Ascending aorta (tissue), 2 donors: ENCODE data around the gene THYN1. TPM values are rescaled to one million over a fixed set of nuclear protein-coding genes. Genes with fewer than 3 reads are reported as not detected.
"Not testable (repeated sequence)": the region's sequence is repeated elsewhere in the genome, so short reads cannot be mapped to it uniquely, and the experiment has no call there.

Experiments
- DNase-seq, 2 donors: peaks; one replicate each; pipeline ENCODE4 v3.0.0-alpha.2; 2019; ENCODE audit warnings: low spot score in 2 of 2
- H3K27ac ChIP-seq, 2 donors: fragments of 200-600 bp; sonication (generic); one replicate each; pipeline ENCODE4 v1.5.1; 2016 to 2017; ENCODE audit warnings: mild to moderate bottlenecking in 1 of 2
- H3K27me3 ChIP-seq: fragments of 200-600 bp; sonication (generic); one replicate; pipeline ENCODE4 v1.5.1; 2017
- H3K36me3 ChIP-seq, 2 donors: fragments of 200-600 bp; sonication (generic); one replicate each; pipeline ENCODE4 v1.5.1; 2016
- H3K4me1 ChIP-seq, 2 donors: fragments of 200-600 bp; sonication (generic); one replicate each; pipeline ENCODE4 v1.5.1; 2016 to 2017; ENCODE audit warnings: mild to moderate bottlenecking in 1 of 2
- H3K4me3 ChIP-seq, 2 donors: fragments of 200-600 bp; sonication (generic); one replicate each; pipeline ENCODE4 v1.5.1; 2016 to 2017; ENCODE audit warnings: mild to moderate bottlenecking in 1 of 2
- H3K9me3 ChIP-seq, 2 donors: fragments of 200-600 bp; sonication (generic); one replicate each; pipeline ENCODE4 v1.5.1; 2016
- intact Hi-C: fragments of 100-400 bp; cut with DNase I; formaldehyde crosslinking; loops from one replicate; pipeline ENCODE4 v1.15.1; 2023
- total RNA-seq: library from RNA; depleted of rRNA; stranded (reverse); fragments of >200 nt; gene quantifications from one replicate; pipeline ENCODE4 v1.1.0, GENCODE V29; 2016
- TF ChIP-seq, protein P1 (sequence below), 3 experiments: fragments of 200-600 bp in 2 of 3; fragments of 450-650 bp in 1 of 3; sonication (generic) in 2 of 3; IDR thresholded peaks; one replicate each; pipeline ENCODE4 v1.5.1; 2016 to 2019; ENCODE audit warnings: antibody characterized with exemption in 3 of 3, mild to moderate bottlenecking in 1 of 3, moderate library complexity in 1 of 3

The THYN1 gene
- total RNA-seq, 1 donor from 2014 or later, result 19.8 TPM

DNA sequence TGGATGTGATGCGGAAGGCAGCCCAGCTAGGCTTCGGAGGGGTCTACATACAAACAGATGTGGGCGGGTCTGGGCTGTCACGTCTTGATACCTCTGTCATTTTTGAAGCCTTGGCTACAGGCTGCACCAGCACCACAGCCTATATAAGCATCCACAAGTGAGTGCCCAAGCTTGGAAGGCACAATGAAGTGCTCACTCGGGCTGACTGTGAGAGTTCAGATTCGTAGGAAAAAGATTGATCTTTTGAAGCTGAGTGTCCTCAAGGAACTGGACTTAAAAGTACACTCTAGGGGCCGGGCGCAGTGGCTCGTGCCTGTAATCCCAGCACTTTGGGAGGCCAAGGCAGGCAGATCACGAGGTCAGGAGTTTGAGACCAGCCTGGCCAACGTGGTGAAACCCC lies 3.9 kb upstream of the THYN1 start:
- H3K36me3 ChIP-seq, result peaks cover 28 to 39% of the 10 kb centered on the region in 2 donors
- TF ChIP-seq, protein P1, sequence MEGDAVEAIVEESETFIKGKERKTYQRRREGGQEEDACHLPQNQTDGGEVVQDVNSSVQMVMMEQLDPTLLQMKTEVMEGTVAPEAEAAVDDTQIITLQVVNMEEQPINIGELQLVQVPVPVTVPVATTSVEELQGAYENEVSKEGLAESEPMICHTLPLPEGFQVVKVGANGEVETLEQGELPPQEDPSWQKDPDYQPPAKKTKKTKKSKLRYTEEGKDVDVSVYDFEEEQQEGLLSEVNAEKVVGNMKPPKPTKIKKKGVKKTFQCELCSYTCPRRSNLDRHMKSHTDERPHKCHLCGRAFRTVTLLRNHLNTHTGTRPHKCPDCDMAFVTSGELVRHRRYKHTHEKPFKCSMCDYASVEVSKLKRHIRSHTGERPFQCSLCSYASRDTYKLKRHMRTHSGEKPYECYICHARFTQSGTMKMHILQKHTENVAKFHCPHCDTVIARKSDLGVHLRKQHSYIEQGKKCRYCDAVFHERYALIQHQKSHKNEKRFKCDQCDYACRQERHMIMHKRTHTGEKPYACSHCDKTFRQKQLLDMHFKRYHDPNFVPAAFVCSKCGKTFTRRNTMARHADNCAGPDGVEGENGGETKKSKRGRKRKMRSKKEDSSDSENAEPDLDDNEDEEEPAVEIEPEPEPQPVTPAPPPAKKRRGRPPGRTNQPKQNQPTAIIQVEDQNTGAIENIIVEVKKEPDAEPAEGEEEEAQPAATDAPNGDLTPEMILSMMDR (IDR thresholded peaks at IDR 0.05), result no peak
- DNase-seq, result no peak
- H3K27ac ChIP-seq, result no peak overlapping the region
- peaks cover 0 to 11% of the 10 kb centered on the region in 2 donors for H3K4me1 ChIP-seq
- intact Hi-C loops, result no loop called here
- no peaks in the 10 kb centered on the region for H3K9me3 ChIP-seq
- H3K27me3 ChIP-seq, result no peaks in the 10 kb centered on the region
- no peak overlapping the region for H3K4me3 ChIP-seq

GRCh38 chr11:134255184-134255561 lies 2.0 kb upstream of the THYN1 start:
- H3K27ac ChIP-seq, H3K27me3 ChIP-seq, DNase-seq, H3K9me3 ChIP-seq, H3K4me3 ChIP-seq, intact Hi-C loops: not testable (repeated sequence)
- Histone ChIP-seq H3K36me3 (peaks cover 14 to 32% of the 10 kb centered on the region in 2 donors), H3K4me1 (peaks cover 0 to 15% of the 10 kb centered on the region in 2 donors)

DNA sequence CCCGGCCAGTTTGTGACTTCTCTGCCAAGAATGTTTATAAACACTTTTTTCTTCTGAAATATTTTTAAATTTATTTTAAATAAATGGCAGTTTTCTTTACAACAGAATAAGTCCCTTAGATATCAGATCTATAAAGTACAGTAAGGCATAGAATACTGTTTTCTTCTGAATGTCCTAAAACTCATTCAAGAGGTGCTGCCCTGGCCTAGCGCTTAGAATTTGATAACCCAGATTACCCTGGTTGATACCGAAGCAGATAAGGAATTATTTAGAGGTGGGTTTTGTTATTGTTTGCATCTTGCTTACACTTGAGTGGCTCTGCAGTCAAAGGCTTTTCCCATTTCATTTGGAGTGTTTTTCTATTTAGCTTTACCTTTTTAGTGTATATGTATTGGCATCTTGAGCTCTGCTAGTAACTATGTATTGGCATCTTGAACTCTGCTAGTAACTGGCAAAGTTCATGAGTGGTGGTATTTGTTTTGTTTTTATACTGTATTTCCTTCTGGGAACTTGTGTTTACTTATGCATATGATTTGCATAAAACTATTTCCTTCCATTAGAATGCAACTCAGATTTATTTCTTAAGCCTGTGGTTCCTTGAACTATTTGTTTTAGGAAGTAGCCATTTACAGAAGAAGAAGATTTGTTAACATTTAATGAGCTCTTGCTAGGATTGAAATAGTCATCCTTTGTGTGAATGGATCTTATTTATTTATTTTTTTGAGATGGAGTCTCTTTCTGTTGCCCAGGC lies 1.5 kb upstream of the THYN1 start:
- TF ChIP-seq, protein P1 (IDR thresholded peaks at IDR 0.05), result no peak
- intact Hi-C loops, result loop anchor here (5.0 kb wide), 1 partner anchor 302 kb away; no protein-coding TSS in a partner anchor
- Histone ChIP-seq H3K27me3 (no peaks in the 10 kb centered on the region), H3K27ac (no peak overlapping the region), H3K9me3 (no peaks in the 10 kb centered on the region), H3K36me3 (peaks cover 10 to 29% of the 10 kb centered on the region in 2 donors), H3K4me3 (peak overlapping the region; percentile 82 to 84), H3K4me1 (peaks cover 0 to 15% of the 10 kb centered on the region in 2 donors)
- no peak for DNase-seq

DNA sequence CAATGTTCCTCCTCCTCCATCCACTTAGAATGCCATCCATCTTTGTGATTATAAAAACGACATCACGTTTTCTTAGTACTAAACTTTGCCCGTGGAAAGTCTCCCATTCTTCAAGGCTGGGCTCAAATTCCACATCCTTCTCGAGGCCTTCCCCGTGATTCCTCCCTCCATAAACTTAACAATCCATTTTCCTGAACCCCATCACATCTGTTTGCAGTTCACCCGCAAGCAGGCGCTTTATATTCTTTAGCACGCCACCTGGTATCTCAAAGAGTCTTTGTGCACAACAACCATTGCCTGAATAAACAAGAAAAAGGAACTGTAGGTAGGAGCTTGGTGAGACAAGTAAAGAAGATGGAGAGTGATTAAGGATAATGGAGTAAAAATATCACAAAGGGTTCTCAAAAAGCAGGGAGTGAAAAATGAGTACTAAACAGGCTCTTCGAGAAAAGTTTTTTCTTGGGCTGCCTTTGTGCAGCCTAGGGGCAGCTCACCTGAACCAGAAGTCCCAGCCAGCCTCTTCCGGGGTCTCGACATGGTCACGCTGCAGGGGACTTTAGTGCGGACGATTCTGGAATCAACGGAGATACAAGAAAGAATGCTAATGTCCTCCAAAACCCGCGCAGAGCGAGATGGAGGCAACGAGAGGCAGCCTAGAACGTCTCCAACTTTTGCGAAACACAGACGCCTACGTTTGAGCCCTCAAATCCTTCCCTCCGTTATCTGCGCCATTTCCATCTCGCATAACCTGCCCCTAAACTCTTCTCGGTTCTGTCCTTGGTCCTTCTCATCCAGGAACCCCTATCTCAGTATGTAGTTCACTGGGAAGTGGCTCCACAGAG lies 585 bp downstream of the THYN1 start:
- intact Hi-C loops, result loop anchor here (1.0 to 5.0 kb wide), 3 partner anchors 28 to 300 kb away; partner anchors contain the start of genes GLB1L2 and VPS26B
- H3K4me1 ChIP-seq, result peaks cover 0 to 15% of the 10 kb centered on the region in 2 donors
- peak overlapping the region; percentile 82 to 84 for H3K4me3 ChIP-seq
- H3K36me3 ChIP-seq, result peaks cover 14 to 31% of the 10 kb centered on the region in 2 donors
- peak overlapping the region; percentile 20 to 45 for H3K27ac ChIP-seq
- no peaks in the 10 kb centered on the region for H3K27me3 ChIP-seq
- TF ChIP-seq, protein P1 (IDR thresholded peaks at IDR 0.05), result no peak
- DNase-seq, result no peak
- no peaks in the 10 kb centered on the region for H3K9me3 ChIP-seq

GRCh38 chr11:134250675-134251074 lies 2.5 kb downstream of the THYN1 start:
- Histone ChIP-seq H3K36me3 (peaks cover 29 to 48% of the 10 kb centered on the region in 2 donors), H3K27me3 (no peaks in the 10 kb centered on the region), H3K27ac (no peak overlapping the region), H3K9me3 (no peaks in the 10 kb centered on the region), H3K4me1 (peaks cover 0 to 15% of the 10 kb centered on the region in 2 donors), H3K4me3 (no peak overlapping the region)
- TF ChIP-seq, protein P1 (IDR thresholded peaks at IDR 0.05), result no peak
- no peak for DNase-seq
- intact Hi-C loops, result loop anchor here (5.0 kb wide), 1 partner anchor 298 kb away; no protein-coding TSS in a partner anchor
